ENCODE results near the gene ATP2B3. TPM values are rescaled to one million over a fixed set of nuclear protein-coding genes. Genes with fewer than 3 reads are reported as not detected.

Gene ATP2B3
- total RNA-seq, 1 experiment from 2014 or later = 0.35 TPM

- Histone ChIP-seq H3K79me1 (ENCODE audit: insufficient read depth, low read depth, low read length, poor library complexity, severe bottlenecking) (no peaks in the 10 kb centered on the region), H3K79me2 (ENCODE audit: insufficient read depth, low read length) (no peaks in the 10 kb centered on the region), H2BK15ac (ENCODE audit: low read depth, low read length) (no peak overlapping the region), H3K4me2 (ENCODE audit: insufficient read depth, insufficient read length, low read length) (no peak overlapping the region), H3K27me3 (ENCODE audit: insufficient read depth, low read length) (no peaks in the 10 kb centered on the region; the same call in 1 of the 2 replicates), H3K14ac (ENCODE audit: insufficient read depth, low read length) (no peak overlapping the region), H3K18ac (ENCODE audit: insufficient read length, low read depth, low read length) (no peak overlapping the region), H2AFZ (ENCODE audit: low read length) (no peak overlapping the region), H3T11ph (ENCODE audit: low read length) (no peak overlapping the region), H2BK5ac (ENCODE audit: insufficient read length, low read length) (no peak overlapping the region), H3K27ac (ENCODE audit: insufficient read length, low read depth, low read length) (no peak overlapping the region), H3K4me1 (ENCODE audit: insufficient read depth, low read length) (no peaks in the 10 kb centered on the region), H3K9me3 (ENCODE audit: control insufficient read depth, low read depth, low read length) (peaks cover 47% of the 10 kb centered on the region), H2BK20ac (ENCODE audit: low read depth, low read length, poor library complexity, severe bottlenecking) (no peak overlapping the region), H2BK12ac (ENCODE audit: insufficient read length, low read depth, low read length) (no peak overlapping the region), H3K56ac (ENCODE audit: insufficient read length, low read depth, low read length) (no peak overlapping the region), H4K20me1 (ENCODE audit: control insufficient read depth, insufficient read depth, insufficient read length) (no peaks in the 10 kb centered on the region), H4K91ac (ENCODE audit: insufficient read length, low read depth, low read length) (no peak overlapping the region), H3K23ac (ENCODE audit: insufficient read length, low read depth, low read length) (no peak overlapping the region), H4K5ac (ENCODE audit: insufficient read length, low read depth, low read length) (no peak overlapping the region), H3K9ac (ENCODE audit: extremely low read depth, insufficient read length, low read length) (no peak overlapping the region), H3K23me2 (ENCODE audit: insufficient read length, low read depth, low read length, poor library complexity, severe bottlenecking) (no peaks in the 10 kb centered on the region), H2AK5ac (ENCODE audit: insufficient read length, low read length) (no peak overlapping the region), H4K8ac (replicated peaks; ENCODE audit: insufficient read length, low read depth, low read length) (no peak overlapping the region), H2BK120ac (ENCODE audit: low read depth, low read length, poor library complexity, severe bottlenecking) (no peak overlapping the region), H3K4ac (ENCODE audit: low read depth, low read length) (no peak overlapping the region)
- DNase-seq = no peak
- peaks cover 7 to 12% (median 10%) of the 10 kb centered on the region in 3 experiments for H3K36me3 Mint-ChIP-seq (ENCODE audit: insufficient read depth in 1 of 3, low read depth in 3 of 3)
- TF ChIP-seq CTCF (conservative IDR thresholded peaks at IDR 0.05) = no peak
- H3K4me1 Mint-ChIP-seq = peaks cover 10 to 18% of the 10 kb centered on the region in 2 experiments
- peaks cover 23% of the 10 kb centered on the region for H3K27me3 Mint-ChIP-seq (ENCODE audit: low read depth)
- peaks cover 81 to 92% of the 10 kb centered on the region in 2 experiments for H3K9me3 Mint-ChIP-seq
- no peak overlapping the region for H3K27ac Mint-ChIP-seq
- no peak overlapping the region; a peak in 1 of 5 replicates for H3K4me3 Mint-ChIP-seq
- no CpG with 5 or more reads among the region's 13 CpGs for WGBS (ENCODE audit: extremely low coverage, insufficient read length, low lambda C conversion rate)
These were observed 65.5 kb downstream of the ATP2B3 start for GRCh38 chrX:153582896-153583295.

Measured in H9 (cell line).